HG02970 (cell line): Measurements from ENCODE around the gene LRRC10B.

ENCODE experiments used
- ATAC-seq: cut with Tn5 transposase; IDR thresholded peaks from one replicate; pipeline ENCODE4 v1.9.1; 2021; ENCODE audit warnings: mild to moderate bottlenecking, moderate library complexity, moderate number of reproducible peaks; ENCODE audit not compliant: unreplicated experiment, low FRiP score

Gene LRRC10B

DNA sequence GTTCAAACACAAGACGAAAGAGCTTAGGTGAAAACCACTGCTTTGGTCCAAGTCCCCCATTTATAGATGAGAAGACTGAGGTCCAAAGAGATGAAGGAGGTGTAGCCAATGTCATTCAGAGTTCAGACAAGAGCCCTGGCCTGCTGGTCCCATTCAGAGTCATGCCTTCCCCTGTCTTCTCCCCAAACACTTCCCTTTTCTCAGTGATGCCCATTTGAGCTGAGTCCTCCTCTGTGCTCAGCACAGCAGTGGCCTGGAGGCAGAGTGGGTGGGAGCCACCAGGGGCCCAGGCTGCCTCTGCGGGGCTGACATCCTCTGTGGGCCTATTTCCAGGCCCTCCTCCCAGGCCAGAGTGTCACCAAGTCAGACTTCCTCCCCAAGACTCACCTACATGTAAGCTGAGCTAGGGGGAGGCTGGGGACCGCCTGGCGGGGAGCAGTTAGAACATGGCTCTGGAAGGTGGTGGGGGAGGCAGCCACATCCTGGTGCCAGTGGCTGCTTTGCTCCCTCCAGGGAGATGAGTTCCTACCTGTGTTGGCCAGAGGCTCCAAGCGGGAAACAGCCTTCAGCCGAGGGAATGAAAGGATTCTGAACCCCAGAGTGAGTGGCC lies 22.4 kb upstream of the LRRC10B start:
- ATAC-seq, result no peak

DNA sequence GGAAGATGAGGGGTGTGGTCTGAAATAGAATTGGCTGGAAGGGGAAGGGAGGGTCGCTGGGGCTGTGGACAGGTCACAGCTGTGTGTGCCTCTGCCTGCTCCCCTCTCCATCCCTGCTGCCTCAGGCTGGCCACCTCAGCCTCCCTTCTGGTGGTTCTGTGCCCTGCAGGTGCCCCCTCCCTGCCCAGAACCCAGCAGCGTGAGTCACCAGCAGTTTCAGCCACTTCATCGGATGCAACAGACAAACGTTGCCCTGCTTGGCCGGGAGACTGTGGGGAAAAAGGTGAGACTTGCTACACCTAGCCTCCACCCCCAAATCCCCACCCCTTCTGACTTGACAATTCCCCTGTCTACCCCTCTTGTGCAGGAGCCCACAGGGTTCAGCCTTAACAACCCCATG lies 21.8 kb upstream of the LRRC10B start:
- no peak for ATAC-seq

DNA sequence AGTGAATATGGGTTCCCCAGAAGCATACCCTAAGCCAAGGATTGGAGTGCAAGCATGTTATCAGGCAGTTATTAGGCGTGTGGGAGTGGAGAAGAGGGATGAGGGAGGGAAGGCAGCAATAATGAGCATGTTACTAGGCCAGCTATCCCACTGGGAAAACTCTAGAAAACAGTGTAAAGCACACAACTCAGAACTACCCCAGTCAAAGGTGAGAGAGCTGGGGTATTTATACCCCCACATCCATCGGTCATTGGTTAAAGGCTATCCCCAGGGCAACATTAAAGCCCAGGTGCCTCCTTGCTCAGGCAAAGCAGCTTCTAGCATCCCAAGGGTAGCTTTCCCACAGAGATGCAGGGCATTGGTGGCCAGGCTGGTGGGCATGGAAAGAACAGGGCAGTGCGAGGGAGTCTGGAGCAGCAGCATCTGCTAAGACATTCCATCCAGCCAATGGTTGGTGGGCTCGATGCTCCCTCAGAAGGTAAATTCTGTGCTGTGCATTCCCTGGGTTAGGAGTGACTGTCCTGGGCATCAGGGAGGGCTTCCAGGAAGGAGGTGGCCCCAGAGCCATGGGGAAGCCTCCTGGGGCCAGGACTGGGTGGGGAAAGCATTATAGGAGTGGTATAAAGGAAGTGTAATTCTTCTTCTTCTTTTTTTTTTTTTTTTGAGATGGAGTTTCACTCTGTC lies 21.1 kb upstream of the LRRC10B start:
- no peak for ATAC-seq

DNA sequence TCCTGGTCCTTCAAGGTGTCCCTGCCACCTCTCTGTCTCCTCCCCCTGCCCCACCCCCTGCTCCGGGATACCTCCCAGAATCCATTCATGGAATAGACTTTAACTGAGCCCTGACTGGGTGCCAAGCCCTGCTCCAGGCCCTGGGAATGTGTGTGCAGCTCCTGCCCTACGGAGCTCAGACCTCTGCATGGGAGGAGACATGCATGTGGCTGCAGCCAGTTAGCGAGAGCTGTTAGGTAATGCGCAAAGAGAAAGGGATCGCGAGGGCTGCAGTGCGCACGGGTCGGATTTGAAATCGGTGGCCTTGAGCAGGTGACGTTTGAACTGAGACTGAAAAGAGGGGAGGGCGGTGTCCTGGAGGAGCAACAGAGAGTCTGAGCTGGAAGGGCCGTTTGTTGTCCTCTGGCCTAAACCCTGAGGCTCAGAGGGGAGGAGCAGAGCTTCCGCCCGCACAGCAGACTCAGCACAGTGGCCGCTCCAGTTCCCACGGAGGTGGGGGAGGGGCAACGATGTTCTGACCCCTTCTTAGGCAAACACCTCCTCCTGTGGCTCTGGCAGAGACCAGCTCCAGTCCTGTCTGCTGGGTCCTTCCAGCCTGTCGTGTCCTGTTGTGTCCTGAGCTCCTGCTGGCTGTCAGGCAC lies 19.8 kb upstream of the LRRC10B start:
- ATAC-seq, result no peak

DNA sequence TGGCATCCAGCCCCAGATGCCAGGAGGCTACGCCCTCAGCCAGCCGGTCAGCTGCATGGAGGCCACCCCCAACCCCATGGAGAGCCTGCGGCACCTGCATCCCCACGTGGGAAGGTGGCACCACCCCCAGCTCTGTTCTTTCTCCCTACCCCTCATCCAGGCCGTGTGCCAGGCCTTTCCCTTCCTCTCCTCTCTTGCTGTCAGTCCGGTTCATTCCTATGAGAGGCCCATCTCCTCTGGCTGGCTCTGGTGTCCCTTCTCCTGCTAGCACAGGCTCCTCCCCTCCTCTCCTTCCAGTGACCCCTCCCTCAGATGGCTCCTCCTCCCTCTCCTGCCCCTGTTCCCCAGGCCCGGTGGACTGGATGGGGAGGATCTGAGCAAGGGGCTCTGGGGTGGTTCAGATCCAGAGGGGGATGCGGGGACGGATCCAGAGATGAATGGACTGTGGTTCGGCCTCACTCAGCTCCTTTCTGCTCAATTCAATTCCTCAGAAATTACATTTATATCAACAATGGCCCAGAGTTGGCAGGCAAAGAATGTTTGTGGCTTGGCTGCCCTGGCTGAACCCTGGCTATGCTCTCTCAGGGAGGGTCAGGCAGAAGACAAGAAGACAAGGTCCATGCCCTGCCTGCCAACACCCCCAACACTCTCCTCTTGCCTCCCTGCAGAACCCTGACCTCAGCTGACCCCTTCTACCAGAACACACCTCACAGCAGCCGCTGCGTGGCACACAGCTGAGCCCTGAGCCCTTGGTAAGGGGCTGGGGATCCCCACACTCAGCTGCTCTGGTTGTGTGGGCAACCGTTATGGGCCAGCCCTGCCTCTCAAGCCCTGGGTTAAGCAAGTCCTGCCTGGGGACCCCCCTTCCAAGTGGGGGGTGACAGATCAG lies 18.5 kb upstream of the LRRC10B start:
- ATAC-seq, result no peak

DNA sequence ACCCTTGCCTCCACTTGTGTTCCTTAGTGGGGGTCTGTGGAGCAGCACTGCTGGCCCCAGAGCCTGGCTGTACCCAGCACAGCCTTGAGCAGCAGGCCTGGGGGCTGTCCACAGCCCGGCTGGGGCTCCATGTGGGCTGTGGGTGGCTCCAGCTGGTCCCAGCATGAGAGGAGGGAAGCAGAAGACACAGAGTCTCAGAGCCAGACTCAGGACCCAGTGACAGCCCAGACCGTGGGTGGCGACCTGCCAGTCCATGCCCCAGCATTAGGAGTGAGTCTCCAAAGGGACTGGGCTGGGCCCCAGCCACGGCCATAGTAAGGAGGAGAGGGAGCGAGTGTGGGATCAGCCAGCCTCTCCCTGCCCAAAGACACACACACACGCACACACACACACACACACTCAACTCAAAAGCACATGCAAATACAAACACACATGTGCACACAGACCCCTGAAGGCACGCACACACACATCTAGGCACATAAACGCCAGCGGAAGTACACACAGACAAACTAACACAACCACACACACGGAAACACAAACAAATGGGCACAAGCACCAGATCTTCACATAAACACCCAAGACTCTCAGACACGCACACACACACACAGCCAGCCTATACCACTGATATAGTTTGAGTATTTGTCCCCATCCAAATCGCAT lies 16.7 kb upstream of the LRRC10B start:
- ATAC-seq, result no peak

DNA sequence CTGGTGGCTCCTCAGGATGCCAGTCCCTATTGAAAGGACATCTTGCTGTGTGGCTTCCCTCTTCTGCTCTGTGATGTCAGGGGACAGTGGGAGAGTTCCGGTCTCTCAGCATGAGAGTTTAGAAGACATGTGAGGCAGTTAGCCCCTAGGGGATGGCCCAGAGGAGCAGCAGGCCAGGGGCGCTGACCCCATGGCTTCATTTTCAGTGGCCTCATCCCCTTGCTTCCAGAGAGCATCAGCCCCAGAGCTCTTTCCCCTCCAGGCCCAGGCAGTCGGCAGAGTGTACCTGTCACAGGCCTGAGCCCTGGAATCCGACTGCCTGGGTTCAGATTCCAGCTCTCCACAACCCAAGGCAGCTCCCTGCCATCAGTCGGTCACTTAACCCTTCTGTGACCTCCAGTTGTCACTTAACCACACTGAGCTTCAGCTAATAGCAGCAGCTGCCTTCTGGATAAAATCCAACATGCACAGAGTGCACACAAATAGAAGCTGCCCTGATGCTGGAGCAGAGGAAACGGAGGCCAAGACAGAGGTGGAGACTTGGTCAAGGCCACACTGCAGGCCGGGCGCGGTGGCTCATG lies 14.1 kb upstream of the LRRC10B start:
- no peak for ATAC-seq

DNA sequence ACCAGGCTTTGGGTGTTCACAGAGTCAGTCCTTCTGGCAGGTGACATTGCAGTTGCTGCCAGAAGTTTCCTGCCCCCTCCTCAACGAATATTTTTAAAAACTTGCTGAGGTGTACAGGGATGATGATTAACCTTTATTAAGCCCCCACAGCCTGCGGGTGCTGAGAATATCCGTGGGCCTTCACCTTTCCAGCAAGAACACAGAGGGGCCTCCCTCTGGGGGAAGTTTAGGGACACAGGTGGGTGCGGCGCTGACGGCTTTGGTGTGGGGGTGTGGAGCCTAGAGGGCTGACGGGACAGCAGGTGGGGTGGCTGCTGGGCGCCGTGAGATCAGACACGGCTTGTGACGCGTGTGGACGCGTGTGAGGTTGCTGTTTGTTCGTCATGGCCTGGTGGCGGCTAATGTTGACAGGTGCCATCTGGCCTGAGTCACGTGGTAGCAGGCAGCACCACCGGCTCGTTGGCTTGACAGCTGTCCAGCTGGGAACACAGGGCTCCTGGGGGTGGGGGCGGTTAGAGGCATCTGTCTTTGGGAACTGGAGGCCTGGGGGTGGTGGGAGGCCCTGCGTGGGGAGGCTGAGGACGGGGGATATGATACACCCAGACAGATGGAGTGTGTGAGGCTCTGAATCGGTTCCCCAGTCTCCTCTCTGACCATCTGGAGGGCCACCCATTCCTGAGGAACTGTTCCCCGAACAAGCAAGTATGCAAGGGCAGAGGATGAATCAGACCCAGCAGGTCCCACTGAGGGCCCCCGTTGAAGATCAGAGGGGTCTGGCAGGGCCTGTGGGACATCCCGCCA lies 12.5 kb upstream of the LRRC10B start:
- ATAC-seq, result no peak

DNA sequence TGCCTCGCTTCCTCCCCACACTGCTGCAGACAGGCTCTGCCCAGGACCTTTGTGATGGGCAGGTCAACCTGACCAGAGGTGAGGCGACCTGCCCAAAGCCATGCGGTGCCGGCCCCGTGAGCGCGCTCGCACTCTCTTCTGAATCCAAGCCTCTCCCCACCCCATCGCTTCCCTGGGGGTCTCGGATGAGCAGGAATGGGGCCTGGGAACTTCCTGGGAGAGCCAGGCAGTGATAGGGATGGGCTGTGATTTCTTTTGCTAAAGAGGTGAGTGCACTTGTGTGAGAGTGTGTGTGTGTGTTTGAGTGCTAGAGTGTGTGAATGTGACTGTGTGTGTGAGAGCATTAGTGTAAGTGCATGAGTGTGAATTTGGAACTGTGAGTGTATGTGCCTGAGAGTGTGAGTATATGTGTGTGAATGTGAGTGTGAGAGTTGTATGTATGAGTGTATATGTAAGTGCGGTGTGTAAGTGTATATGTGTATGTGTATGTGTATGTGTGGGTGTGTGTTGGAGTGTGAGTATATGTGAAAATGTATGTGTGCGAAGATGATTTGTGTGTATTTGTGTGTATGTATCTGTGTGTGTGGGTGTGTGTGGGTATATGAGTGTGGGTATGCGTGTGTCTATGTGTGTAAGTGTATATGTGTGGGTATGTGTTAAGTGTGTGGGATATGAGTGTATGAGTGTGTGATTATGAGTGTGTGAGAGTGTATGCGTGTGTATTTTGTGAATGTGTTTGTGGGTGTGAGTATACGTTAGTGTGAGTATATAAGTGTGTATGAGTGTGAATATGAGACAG lies 11.7 kb upstream of the LRRC10B start:
- no peak for ATAC-seq

DNA sequence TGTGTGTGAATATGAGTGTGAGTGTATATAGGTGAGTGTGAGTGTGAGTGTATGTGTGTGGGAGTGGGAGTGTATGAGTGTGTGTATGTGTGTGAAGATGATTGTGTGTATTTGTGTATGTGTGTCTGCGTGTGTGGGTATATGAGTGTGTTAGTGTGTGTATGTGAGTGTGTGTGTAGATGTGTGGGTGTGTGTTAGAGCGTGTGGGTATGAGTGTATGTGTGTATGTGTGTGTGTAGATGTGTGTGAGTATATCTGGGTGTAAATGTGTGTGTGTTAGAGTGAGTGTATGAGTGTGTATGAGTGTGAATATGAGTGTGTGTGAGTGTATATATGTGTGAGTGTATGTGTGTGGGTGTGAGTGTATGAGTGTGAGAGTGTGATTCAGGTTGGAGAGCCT lies 11.1 kb upstream of the LRRC10B start:
- ATAC-seq, result no peak

DNA sequence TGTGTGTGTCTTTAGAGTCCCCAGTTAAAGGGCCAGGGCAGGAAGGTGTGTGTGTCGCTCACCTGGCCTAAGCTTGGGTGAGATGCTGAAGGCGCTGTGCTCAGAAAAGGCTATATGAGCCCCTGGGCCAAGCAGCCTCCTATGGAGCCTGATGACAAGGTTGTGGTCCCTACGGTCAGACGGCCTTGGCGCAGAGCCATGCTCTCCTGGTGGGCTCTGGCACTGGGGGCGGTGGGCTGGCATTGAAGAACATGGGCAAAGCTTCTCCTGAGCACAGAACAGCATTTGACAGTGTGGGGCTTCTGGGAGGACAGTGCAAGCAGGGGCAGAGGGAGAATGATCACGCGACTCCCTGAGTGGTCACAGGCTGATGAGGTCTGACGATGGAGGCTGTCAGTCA lies 10.7 kb upstream of the LRRC10B start:
- ATAC-seq, result no peak

DNA sequence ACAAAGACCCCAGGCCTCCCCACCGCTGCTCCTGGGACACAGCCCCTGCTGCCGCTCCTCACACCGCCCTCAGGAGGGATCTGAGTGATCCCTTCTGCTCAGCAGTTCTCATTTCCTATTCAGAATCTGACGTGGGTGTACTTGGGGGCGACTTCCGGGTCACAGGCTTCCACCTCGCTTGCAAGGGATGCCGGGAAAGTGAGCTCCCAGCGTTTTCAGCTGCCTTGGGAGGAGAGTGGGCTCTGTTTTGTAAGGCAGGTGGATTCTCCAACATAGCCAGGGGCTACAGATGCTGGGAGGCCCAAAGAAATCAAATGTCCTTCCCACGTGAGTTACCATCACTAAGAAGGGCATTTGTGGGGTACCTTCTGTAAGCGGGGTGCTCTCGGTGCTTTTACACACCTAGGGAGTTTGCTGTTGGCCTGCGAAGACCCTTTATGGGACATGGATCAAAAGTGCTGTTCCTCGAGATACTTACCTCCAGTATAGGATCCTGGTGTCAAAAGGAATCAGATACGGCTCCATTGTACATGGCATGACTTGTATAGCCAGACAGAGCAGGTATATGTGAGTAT lies 9.7 kb upstream of the LRRC10B start:
- ATAC-seq, result no peak

DNA sequence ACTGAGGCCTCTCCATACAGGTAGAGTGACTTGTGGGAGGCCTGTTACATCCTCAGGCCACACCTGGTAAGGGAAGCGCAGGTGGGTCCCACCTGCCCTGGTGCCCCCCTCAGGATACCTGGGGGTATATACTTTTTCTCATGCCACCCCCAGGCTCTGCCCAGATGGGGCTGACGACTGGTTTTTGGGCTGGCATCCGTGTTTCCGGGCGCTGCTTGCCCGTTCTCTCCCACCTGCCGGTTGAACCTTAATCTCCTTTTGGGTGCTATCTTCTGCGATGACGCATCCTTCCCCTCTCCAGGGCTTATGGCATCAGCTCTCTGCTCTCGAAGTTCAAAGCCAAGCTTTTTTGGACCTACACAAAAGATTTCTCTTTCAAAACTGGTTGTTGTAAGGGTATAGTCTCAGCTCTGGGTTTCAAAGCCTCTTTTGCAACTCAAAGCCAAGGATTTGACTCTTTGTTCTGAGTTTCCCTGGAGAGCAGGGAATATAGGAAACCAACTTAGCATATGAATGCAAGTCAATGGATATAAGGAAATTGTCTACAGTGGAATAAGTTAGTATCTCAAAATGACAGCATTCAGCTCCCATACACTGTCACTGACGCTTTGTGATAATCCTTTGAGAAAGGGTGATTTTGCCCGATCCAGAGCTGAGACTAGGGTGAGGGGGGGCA lies 8.6 kb upstream of the LRRC10B start:
- ATAC-seq, result no peak

DNA sequence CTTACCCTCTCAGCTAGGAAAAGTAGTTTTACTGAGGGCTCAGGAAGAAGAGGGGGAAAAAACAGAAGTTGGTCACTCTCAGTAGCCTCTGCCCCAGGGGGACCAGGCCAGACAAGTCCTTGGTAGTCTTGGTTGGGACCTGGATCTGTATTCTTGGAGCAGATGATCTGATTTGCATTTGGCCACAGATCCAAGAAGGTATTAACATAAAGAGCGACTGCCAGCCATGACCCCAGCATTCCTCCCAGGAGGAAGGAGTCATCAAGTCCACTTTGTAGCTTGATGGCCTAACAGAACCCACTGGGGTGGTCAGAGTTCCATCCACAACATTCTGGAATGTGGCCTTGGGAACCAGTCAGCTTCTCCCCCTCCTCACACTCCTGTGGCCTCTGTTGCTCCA lies 6.0 kb upstream of the LRRC10B start:
- no peak for ATAC-seq

DNA sequence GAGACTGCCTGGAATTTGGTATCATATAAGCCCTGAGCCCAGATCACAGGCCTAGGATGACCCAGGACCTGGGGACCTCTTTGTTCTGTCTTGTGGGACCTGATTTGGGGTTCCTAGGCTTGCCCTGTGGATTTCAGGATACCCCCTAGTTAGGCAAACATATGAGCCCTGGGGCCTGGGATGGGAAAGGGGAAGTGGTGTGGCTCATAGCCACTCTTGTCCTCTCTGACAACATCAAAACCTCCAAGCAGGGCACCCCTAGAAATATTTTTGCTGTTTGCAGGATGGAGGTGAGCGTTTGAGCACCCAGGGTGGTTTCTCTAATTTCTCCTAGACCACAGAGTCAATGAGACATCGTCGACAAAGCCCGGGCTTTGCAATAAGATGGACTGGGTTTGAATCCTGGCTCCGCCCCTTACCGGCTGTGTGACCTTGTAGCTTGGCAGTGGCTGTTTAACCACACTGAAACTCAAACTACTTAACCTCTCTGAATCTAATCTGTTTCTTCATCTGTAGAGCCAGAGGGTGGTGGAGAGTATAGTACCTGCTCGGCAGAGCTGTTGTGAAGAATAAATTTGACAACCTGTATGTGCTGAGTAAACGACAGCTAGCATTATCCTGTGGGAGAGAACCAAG lies 5.3 kb upstream of the LRRC10B start:
- no peak for ATAC-seq

DNA sequence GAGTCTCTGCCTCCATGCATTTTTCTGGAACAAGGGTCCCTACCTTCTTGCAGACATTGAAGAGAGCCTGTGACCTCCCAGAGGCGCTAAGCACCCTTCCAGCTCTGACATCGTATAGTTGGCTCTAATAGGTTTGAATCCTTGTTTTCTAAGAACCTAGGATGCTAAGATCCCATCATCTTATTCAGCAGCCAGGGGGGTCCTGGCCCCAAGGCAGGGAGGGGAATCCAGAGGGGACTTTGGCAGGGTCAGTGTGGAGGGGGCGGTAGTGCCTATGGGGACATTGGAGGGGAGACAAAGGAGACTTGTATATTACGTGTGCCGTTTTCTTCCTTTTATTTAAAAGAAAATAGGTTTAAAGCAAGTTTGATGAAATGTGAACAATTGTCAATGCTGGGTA lies 3.4 kb upstream of the LRRC10B start:
- no peak for ATAC-seq

DNA sequence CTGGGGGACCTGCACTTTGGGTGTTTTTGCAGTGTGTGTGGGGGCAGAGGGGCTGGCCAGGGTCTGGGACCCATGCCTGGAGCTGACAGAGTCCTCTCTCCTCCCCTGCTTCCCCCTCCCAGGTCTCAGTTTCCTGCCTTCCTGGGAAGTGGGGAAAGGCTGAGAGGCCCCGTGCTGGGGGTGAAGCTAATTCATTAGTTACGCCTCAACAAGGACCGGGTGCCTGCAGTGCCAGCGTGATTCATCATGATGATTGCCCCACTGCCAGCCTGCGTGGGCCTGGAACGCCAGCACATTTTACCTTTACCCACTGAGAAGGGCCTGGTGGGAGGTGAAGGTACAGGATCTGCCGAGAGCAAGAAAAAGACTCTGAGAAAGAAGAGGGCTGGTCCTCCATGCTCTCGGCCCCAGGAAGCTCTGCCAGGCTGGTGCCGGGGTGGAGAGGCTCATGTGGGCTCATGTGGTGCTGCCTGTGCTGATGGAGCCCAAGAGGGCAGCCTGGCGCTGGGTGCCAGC lies 2.9 kb upstream of the LRRC10B start:
- no peak for ATAC-seq
